GM12874 (cell line): ENCODE data around the gene SUN2.

ENCODE experiments used
- TF ChIP-seq, protein P1 (sequence below): IDR thresholded peaks from 2 replicates; pipeline ENCODE4 v1.5.1; 2011; ENCODE audit warnings: low read depth, mild to moderate bottlenecking, control low read depth, low read length, moderate library complexity; ENCODE audit not compliant: insufficient read depth

SUN2 gene

GRCh38 chr22:38730411-38730871 is 25.4 kb downstream of the SUN2 start:
- TF ChIP-seq, protein P1, sequence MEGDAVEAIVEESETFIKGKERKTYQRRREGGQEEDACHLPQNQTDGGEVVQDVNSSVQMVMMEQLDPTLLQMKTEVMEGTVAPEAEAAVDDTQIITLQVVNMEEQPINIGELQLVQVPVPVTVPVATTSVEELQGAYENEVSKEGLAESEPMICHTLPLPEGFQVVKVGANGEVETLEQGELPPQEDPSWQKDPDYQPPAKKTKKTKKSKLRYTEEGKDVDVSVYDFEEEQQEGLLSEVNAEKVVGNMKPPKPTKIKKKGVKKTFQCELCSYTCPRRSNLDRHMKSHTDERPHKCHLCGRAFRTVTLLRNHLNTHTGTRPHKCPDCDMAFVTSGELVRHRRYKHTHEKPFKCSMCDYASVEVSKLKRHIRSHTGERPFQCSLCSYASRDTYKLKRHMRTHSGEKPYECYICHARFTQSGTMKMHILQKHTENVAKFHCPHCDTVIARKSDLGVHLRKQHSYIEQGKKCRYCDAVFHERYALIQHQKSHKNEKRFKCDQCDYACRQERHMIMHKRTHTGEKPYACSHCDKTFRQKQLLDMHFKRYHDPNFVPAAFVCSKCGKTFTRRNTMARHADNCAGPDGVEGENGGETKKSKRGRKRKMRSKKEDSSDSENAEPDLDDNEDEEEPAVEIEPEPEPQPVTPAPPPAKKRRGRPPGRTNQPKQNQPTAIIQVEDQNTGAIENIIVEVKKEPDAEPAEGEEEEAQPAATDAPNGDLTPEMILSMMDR, result no peak

- TF ChIP-seq, protein P1, result no peak
Measured at GRCh38 chr22:38729946-38730345, 25.9 kb downstream of the SUN2 start.

DNA sequence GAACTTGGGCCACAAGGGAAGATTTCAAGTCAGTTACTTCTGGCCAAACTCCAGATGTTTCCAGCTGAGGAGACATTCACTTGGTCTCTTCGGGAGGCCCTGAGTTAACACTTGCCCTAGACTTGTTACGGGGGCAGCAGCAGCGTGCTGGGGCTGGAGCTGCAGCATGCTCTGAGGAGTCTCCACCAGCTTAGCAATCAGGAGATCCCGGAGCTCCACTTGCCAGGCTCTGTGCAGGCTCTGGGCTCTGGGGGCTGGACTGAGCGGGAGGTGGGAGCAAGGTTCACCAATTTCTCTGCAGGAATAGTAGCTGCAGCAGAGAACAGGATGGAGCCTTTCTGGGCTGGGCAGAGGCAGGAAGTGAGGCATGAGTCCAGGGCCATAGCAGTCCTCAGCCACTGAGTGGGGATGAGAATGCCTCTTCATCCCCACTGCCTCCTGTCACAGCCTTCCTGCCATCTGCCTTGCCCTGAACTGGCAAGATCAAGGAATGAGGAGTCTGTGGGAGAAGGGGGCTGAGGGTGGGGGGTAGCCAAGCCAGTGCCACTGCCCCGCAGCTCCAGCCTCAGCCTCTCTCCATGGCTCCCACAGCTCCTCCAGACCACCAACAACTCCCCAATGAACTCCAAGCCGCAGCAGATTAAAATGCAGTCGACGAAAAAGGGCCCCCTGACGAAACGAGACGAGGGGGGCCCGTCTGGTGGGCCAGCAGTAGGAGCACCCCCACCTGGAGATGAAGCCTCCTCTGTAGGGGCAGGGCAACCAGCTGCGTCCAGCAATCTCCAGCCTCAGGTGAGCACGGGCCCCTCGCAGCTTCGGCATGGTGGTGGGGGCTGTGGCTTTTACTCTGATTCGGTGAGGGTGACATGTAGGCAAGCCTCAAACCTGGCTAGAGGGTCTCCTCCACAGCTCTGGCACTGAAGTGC is 26.7 kb downstream of the SUN2 start:
- TF ChIP-seq, protein P1, result no peak

DNA sequence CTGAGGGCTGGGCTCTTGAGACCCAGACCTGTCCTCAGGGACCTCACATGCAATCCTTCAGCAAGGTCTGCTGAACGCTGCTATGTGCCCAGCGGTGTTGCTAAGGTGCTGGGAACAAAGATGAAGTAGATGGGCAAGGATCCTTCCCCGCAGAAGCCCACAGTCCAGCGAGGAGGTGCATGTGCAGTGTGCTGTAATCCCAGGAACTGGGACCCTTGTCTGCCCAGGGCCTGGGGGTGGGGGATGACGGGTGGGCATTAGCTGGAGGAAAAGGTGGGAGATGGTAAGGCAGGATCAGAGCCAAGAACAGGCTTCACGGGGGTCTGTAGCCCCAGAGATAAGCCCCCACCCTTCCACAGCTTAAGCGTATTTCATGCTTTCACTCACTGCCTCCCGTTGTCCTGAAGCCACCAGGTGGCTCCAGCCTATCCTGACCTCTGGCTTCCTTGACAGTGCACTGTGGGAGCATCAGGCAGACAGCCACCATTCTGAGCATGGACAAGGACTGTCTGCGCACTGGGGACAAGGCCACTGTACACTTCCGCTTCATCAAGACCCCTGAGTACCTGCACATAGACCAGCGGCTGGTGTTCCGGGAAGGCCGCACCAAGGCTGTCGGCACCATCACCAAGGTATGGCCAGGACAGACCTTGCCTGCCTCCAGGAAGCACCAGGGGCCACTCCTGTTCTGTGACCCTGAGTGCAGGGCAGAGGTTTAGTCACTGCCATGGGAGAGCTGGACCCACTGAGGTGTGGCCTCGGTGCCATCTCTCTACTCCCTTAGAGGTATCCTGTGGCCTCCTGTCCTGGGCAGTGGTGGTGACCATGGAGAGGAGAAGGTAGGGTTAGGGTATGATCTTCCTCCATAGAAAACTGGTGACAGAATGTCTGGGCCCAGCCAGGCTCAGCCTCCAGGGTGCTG is 28.0 kb downstream of the SUN2 start:
- TF ChIP-seq, protein P1, result no peak

GRCh38 chr22:38727123-38727522 is 28.7 kb downstream of the SUN2 start:
- TF ChIP-seq, protein P1, result no peak

GRCh38 chr22:38725900-38726655 is 29.7 kb downstream of the SUN2 start:
- TF ChIP-seq, protein P1, result no peak
